A549 (cell line): ENCODE data around the gene TCHHL1. TPM values are rescaled to one million over a fixed set of nuclear protein-coding genes. Genes with fewer than 3 reads are reported as not detected.

Experiments
- ATAC-seq, 2 experiments: fragments of 200-7000 bp in 1 of 2; fragments of >200 bp in 1 of 2; cut with Nextera tagmentation in 1 of 2; cut with Tn5 transposase in 1 of 2; 3 replicates each; pipeline versions ENCODE4 v1.8.0 to v1.9.1; 2018 to 2020; ENCODE audit warnings: mild to moderate bottlenecking in 1 of 2, moderate library complexity in 1 of 2
- CTCF ChIA-PET: fragments of 300-600 bp; sonication (Branson Sonifier 250); formaldehyde crosslinking; extraction: SDS; loops from one replicate; lab custom pipeline; 2021; ENCODE audit warnings: antibody characterized with exemption, inconsistent platforms; lab: Yijun Ruan, JAX
- POLR2A ChIA-PET: fragments of 350-600 bp; formaldehyde crosslinking; extraction: SDS; loops from one replicate; lab custom pipeline; 2021; ENCODE audit warnings: antibody characterized with exemption, inconsistent platforms; lab: Yijun Ruan, JAX
- DNase-seq, 2 experiments: peaks; one replicate each; pipeline versions ENCODE4 v3.0.0 to v3.0.0-alpha.2; 2011 to 2016; ENCODE audit warnings: low read depth in 1 of 2, low spot score in 1 of 2
- FAIRE-seq: peaks from 2 replicates; lab custom pipeline; 2011; peaks lifted over from hg19 to GRCh38; lab: Jason Lieb, UNC
- H3K27ac ChIP-seq, 2 experiments: fragments of >200 bp; sonication (Bioruptor Twin); formaldehyde crosslinking; 3 replicates each; pipeline ENCODE4 v1.5.1; 2016 to 2017
- H3K4me1 ChIP-seq: fragments of >200 bp; sonication (Bioruptor Twin); formaldehyde crosslinking; 3 replicates; pipeline ENCODE4 v1.6.1; 2016
- H3K4me2 ChIP-seq: fragments of >200 bp; sonication (Bioruptor Twin); formaldehyde crosslinking; 3 replicates; pipeline ENCODE4 v1.6.1; 2016
- H3K4me3 ChIP-seq: fragments of >200 bp; sonication (Bioruptor Twin); formaldehyde crosslinking; 3 replicates; pipeline ENCODE4 v1.5.1; 2016
- H3K9me3 ChIP-seq: fragments of >200 bp; sonication (Bioruptor Twin); formaldehyde crosslinking; 3 replicates; pipeline ENCODE4 v1.6.1; 2016
- EP300 ChIP-seq, 2 experiments: fragments of >200 bp; sonication (Bioruptor Twin); formaldehyde crosslinking; IDR thresholded peaks; 2 replicates in 1 of 2; 3 replicates in 1 of 2; pipeline ENCODE4 v1.6.1; 2016 to 2017
- FOSL2 ChIP-seq, 2 experiments: fragments of 450-650 bp in 1 of 2; fragments of >200 bp in 1 of 2; sonication (Bioruptor Twin) in 1 of 2; formaldehyde crosslinking; IDR thresholded peaks; 2 replicates each; pipeline versions ENCODE4 v1.5.0 to v1.6.1; 2016 to 2020; ENCODE audit warnings: mild to moderate bottlenecking in 1 of 2, moderate library complexity in 1 of 2
- FOXS1 ChIP-seq: fragments of 250-450 bp; sonication (Bioruptor Pico); IDR thresholded peaks from 2 replicates; pipeline ENCODE4 v1.5.0; 2020; ENCODE audit warnings: mild to moderate bottlenecking, moderate library complexity
- GATA3 ChIP-seq: IDR thresholded peaks from 2 replicates; pipeline ENCODE4 v1.6.1; 2012; ENCODE audit warnings: borderline replicate concordance
- HOXA7 ChIP-seq: fragments of 250-450 bp; sonication (Bioruptor Pico); IDR thresholded peaks from 2 replicates; pipeline ENCODE4 v1.5.0; 2020; ENCODE audit warnings: mild to moderate bottlenecking, moderate library complexity
- HOXB13 ChIP-seq: fragments of 250-450 bp; sonication (Bioruptor Pico); IDR thresholded peaks from 2 replicates; pipeline ENCODE4 v1.5.0; 2020; ENCODE audit warnings: low read depth, mild to moderate bottlenecking, moderate library complexity
- HOXB5 ChIP-seq: fragments of 250-450 bp; sonication (Bioruptor Pico); IDR thresholded peaks from 2 replicates; pipeline ENCODE4 v1.5.0; 2020; ENCODE audit warnings: mild to moderate bottlenecking, moderate library complexity
- JUN ChIP-seq, 2 experiments: fragments of >200 bp; sonication (Bioruptor Twin); formaldehyde crosslinking; IDR thresholded peaks; 2 replicates in 1 of 2; 3 replicates in 1 of 2; pipeline ENCODE4 v1.6.1; 2016 to 2017
- JUNB ChIP-seq: fragments of >200 bp; sonication (Bioruptor Twin); formaldehyde crosslinking; IDR thresholded peaks from 2 replicates; pipeline ENCODE4 v1.6.1; 2016
- MAFK ChIP-seq: fragments of 450-650 bp; IDR thresholded peaks from 2 replicates; pipeline ENCODE4 v1.6.1; 2014; ENCODE audit not compliant: partially characterized antibody
- MAZ ChIP-seq: fragments of 150-350 bp; IDR thresholded peaks from 2 replicates; pipeline ENCODE4 v1.6.1; 2014; ENCODE audit warnings: antibody characterized with exemption, low read depth, low read length, borderline replicate concordance
- MYC ChIP-seq: IDR thresholded peaks from 2 replicates; pipeline ENCODE4 v1.6.1; 2012; ENCODE audit warnings: mild to moderate bottlenecking, inconsistent platforms, low read length, improper control_type of control experiment, borderline replicate concordance
- PHF8 ChIP-seq: fragments of 200-600 bp; sonication (generic); IDR thresholded peaks from 2 replicates; pipeline ENCODE4 v1.6.1; 2016; ENCODE audit warnings: low read depth, mild to moderate bottlenecking, antibody characterized with exemption, moderate library complexity, borderline replicate concordance
- POLR2A ChIP-seq: IDR thresholded peaks from 2 replicates; pipeline ENCODE4 v1.6.1; 2012; ENCODE audit warnings: mild to moderate bottlenecking, low read length
- RAD21 ChIP-seq, 2 experiments: fragments of >200 bp in 1 of 2; sonication (Bioruptor Twin) in 1 of 2; formaldehyde crosslinking in 1 of 2; IDR thresholded peaks in 1 of 2; conservative IDR thresholded peaks in 1 of 2; 2 replicates in 1 of 2; 3 replicates in 1 of 2; pipeline ENCODE4 v1.6.1; 2012 to 2018; ENCODE audit warnings: inconsistent platforms in 1 of 2
- RFX5 ChIP-seq: fragments of 450-650 bp; IDR thresholded peaks from 2 replicates; pipeline ENCODE4 v1.7.1; 2014; ENCODE audit warnings: antibody characterized with exemption, mild to moderate bottlenecking, moderate library complexity
- SMC3 ChIP-seq: fragments of >200 bp; sonication (Bioruptor Twin); formaldehyde crosslinking; IDR thresholded peaks from 3 replicates; pipeline ENCODE4 v1.6.1; 2018; ENCODE audit warnings: inconsistent platforms
- SREBF2 ChIP-seq: fragments of 450-650 bp; IDR thresholded peaks from 2 replicates; pipeline ENCODE4 v1.6.1; 2014; ENCODE audit warnings: mild to moderate bottlenecking, moderate library complexity
- TP53 ChIP-seq: fragments of 250-450 bp; sonication (Bioruptor Pico); IDR thresholded peaks from 2 replicates; pipeline ENCODE4 v1.5.0; 2021; ENCODE audit warnings: mild to moderate bottlenecking, moderate library complexity
- WGBS: methylation state at CpG from one replicate; pipeline ENCODE4 v1.1.6; 2017; ENCODE audit errors: missing lambda C conversion rate; 5-methylcytosine and 5-hydroxymethylcytosine counted together
- polyA plus RNA-seq, 4 experiments: library from polyadenylated mRNA; depleted of rRNA in 3 of 4; stranded (reverse); fragments of >200 nt; fragmentation: RNase III in 1 of 4; extraction: RNeasy Plus Mini Kit Qiagen cat#74134 plus additional on column Dnase treatment in 1 of 4; gene quantifications; 2 replicates in 3 of 4; 3 replicates in 1 of 4; pipeline ENCODE4 v1.2.3, GENCODE V29; 2011 to 2017
- TF ChIP-seq, protein P1 (sequence below): IDR thresholded peaks from 2 replicates; pipeline ENCODE4 v1.6.1; 2012
- TF ChIP-seq, protein P2 (sequence below): fragments of >200 bp; sonication (Bioruptor Twin); formaldehyde crosslinking; IDR thresholded peaks from 3 replicates; pipeline ENCODE4 v1.5.1; 2016
- TF ChIP-seq, protein P3 (sequence below): IDR thresholded peaks from 2 replicates; pipeline ENCODE4 v1.6.1; 2012
- TF ChIP-seq, protein P4 (sequence below): IDR thresholded peaks from 2 replicates; pipeline ENCODE4 v1.6.1; 2012; ENCODE audit warnings: low read depth, borderline replicate concordance

The TCHHL1 gene
- polyA plus RNA-seq, 2 of the 4 experiments (the other 2 are of a cell fraction), result not detected

DNA sequence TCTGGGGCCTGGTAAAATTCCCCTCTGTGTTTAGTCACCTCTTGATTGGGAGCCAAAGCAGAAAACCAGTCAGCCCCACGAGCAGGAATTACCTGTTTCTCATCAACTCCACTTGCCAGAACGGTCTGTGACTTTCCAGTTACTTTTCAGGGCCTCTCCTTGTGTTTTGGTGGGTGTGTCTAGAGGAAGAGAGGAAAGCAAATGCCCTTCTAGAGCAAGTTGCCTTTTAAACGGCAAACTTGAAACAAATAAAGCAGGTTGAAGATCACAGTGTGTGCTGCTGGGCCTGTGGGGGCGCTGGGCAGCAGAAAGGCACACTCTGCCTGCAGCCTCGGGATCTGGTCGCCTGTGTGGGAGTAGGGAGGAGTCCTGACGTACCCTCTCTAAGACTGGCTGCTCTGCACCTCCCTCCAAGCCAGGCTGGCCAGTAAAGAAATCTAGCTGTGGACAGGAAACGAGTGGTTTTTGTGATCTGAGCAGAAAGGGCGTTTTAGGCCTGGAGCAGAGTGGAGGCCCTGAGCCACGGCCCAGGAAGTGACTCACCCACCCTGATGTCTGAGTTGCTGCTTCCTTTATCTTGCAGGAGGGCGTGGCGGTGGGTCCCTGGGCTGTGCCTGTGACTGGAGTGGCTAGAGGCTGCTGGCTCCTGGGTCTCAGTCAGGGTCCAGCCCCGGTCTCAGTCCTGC lies 41.0 kb downstream of the TCHHL1 start:
- Histone ChIP-seq H3K27ac (peak overlapping the region; percentile 95 to 96), H3K4me1 (peaks cover 45% of the 10 kb centered on the region), H3K4me2 (peak overlapping the region; percentile 94), H3K4me3 (peak overlapping the region; percentile 43), H3K9me3 (peaks cover 10% of the 10 kb centered on the region)
- ChIA-PET CTCF (interaction anchor here (0.7 to 14.0 kb wide), 16 partner anchors 8 to 411 kb away, joined by 3 to 231 read pairs (median 6); partner anchors contain the start of gene S100A11), POLR2A (interaction anchor here (0.7 to 3.4 kb wide), 15 partner anchors 9 to 139 kb away, joined by 3 to 118 read pairs (median 6); partner anchors contain the start of gene S100A11)
- ATAC-seq (peak; percentile 95), FAIRE-seq (peak; percentile 80), DNase-seq (peak; percentile 83 to 100)
- WGBS, result under 1% methylated on average over 13 of the region's 13 CpGs
- TF ChIP-seq, protein P1, sequence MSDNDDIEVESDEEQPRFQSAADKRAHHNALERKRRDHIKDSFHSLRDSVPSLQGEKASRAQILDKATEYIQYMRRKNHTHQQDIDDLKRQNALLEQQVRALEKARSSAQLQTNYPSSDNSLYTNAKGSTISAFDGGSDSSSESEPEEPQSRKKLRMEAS, result peak; percentile 91
- TF ChIP-seq POLR2A (peak; percentile 66), JUNB (peak; percentile 58), PHF8 (peak; percentile 10; the same call in 1 of the 2 replicates), HOXB5 (CRISPR knock-in tag) (peak; percentile 58), RFX5 (peak; percentile 68), HOXA7 (CRISPR knock-in tag) (no peak), MAFK (peak; percentile 57), SMC3 (peak; percentile 44), MAZ (no peak), FOXS1 (CRISPR knock-in tag) (peak; percentile 15; the same call in 1 of the 2 replicates), MYC (no peak; the same call in 1 of the 2 replicates), EP300 (IDR thresholded peaks at IDR 0.05) (no peak; a peak in 1 of 5 replicates), SREBF2 (no peak), RAD21 (conservative IDR thresholded peaks at IDR 0.05 in 1 of 2, IDR thresholded peaks at IDR 0.05 in 1 of 2) (peak; percentile 32 to 45; a peak in 4 of 5 replicates), HOXB13 (CRISPR knock-in tag) (peak; percentile 77; the same call in 1 of the 2 replicates), JUN (IDR thresholded peaks at IDR 0.05) (peak; percentile 93), GATA3 (peak; percentile 70), TP53 (CRISPR knock-in tag) (0 out of 2 replicates have a peak, but pooled peaks have one; percentile 24), FOSL2 (IDR thresholded peaks at IDR 0.05) (peak; percentile 83), FOSL2 (CRISPR knock-in tag; IDR thresholded peaks at IDR 0.05) (peak; percentile 96)
- TF ChIP-seq, protein P2, sequence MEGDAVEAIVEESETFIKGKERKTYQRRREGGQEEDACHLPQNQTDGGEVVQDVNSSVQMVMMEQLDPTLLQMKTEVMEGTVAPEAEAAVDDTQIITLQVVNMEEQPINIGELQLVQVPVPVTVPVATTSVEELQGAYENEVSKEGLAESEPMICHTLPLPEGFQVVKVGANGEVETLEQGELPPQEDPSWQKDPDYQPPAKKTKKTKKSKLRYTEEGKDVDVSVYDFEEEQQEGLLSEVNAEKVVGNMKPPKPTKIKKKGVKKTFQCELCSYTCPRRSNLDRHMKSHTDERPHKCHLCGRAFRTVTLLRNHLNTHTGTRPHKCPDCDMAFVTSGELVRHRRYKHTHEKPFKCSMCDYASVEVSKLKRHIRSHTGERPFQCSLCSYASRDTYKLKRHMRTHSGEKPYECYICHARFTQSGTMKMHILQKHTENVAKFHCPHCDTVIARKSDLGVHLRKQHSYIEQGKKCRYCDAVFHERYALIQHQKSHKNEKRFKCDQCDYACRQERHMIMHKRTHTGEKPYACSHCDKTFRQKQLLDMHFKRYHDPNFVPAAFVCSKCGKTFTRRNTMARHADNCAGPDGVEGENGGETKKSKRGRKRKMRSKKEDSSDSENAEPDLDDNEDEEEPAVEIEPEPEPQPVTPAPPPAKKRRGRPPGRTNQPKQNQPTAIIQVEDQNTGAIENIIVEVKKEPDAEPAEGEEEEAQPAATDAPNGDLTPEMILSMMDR, result peak; percentile 57; the same call in 2 of the 3 replicates
- TF ChIP-seq, protein P3, sequence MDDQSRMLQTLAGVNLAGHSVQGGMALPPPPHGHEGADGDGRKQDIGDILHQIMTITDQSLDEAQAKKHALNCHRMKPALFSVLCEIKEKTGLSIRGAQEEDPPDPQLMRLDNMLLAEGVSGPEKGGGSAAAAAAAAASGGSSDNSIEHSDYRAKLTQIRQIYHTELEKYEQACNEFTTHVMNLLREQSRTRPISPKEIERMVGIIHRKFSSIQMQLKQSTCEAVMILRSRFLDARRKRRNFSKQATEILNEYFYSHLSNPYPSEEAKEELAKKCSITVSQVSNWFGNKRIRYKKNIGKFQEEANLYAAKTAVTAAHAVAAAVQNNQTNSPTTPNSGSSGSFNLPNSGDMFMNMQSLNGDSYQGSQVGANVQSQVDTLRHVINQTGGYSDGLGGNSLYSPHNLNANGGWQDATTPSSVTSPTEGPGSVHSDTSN, result peak; percentile 58; the same call in 1 of the 2 replicates
- TF ChIP-seq, protein P4, sequence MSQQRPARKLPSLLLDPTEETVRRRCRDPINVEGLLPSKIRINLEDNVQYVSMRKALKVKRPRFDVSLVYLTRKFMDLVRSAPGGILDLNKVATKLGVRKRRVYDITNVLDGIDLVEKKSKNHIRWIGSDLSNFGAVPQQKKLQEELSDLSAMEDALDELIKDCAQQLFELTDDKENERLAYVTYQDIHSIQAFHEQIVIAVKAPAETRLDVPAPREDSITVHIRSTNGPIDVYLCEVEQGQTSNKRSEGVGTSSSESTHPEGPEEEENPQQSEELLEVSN, result peak; percentile 36; the same call in 1 of the 2 replicates
